GM12873 (cell line): ENCODE results near the gene PLCB4.

Experiments
- CTCF ChIP-seq: IDR thresholded peaks from 2 replicates; pipeline ENCODE4 v1.5.1; 2012; ENCODE audit warnings: low read depth, mild to moderate bottlenecking, moderate library complexity, low read length, control low read depth; ENCODE audit not compliant: insufficient read depth; ENCODE audit errors: missing control alignments

Gene PLCB4

GRCh38 chr20:9207253-9207652 lies 138.4 kb downstream of the PLCB4 start:
- no peak for TF ChIP-seq CTCF

GRCh38 chr20:9210356-9210755 lies 141.5 kb downstream of the PLCB4 start:
- TF ChIP-seq CTCF: no peak

- no peak for TF ChIP-seq CTCF
Observed at GRCh38 chr20:9211016-9211760, 142.3 kb downstream of the PLCB4 start.

GRCh38 chr20:9212735-9213134 lies 143.8 kb downstream of the PLCB4 start:
- TF ChIP-seq CTCF: no peak

- no peak for TF ChIP-seq CTCF
Observed at GRCh38 chr20:9214685-9215084, 145.8 kb downstream of the PLCB4 start.

- peak; percentile 38 for TF ChIP-seq CTCF
Observed at GRCh38 chr20:9215539-9215938, 146.7 kb downstream of the PLCB4 start.

- TF ChIP-seq CTCF: no peak
Observed at GRCh38 chr20:9218531-9218961, 149.7 kb downstream of the PLCB4 start.
